Esophagus muscularis mucosa (tissue), 4 donors: ENCODE measurements around the gene TCEANC. TPM values are rescaled to one million over a fixed set of nuclear protein-coding genes. Genes with fewer than 3 reads are reported as not detected.
"Not testable (repeated sequence)": the region's sequence is repeated elsewhere in the genome, so short reads cannot be mapped to it uniquely, and the experiment has no call there.

Experiments
- DNase-seq: peaks from one replicate; pipeline ENCODE4 v3.0.0-alpha.2; 2017; ENCODE audit errors: extremely low spot score
- H3K27ac ChIP-seq, 4 donors: fragments of 200-600 bp; sonication (generic); replicated peaks in 1 of 4; 1 replicate in 3 of 4; 2 replicates in 1 of 4; pipeline ENCODE4 v1.5.1; 2016 to 2019; ENCODE audit warnings: mild to moderate bottlenecking in 1 of 4
- H3K27me3 ChIP-seq, 4 donors: fragments of 200-600 bp; sonication (generic); one replicate each; pipeline versions ENCODE4 v1.5.1 to v1.6.0; 2016 to 2019
- H3K36me3 ChIP-seq, 4 donors: fragments of 200-600 bp; sonication (generic); one replicate each; pipeline ENCODE4 v1.5.1; 2016 to 2019
- H3K4me1 ChIP-seq, 4 donors: fragments of 200-600 bp; sonication (generic); one replicate each; pipeline ENCODE4 v1.5.1; 2016 to 2019
- H3K4me3 ChIP-seq, 4 donors: fragments of 200-600 bp; sonication (generic); 1 replicate in 2 of 4; 2 replicates in 2 of 4; pipeline ENCODE4 v1.5.1; 2016 to 2019; ENCODE audit warnings: mild to moderate bottlenecking in 4 of 4, moderate library complexity in 1 of 4
- H3K9me3 ChIP-seq, 4 donors: fragments of 200-600 bp; sonication (generic); 1 replicate in 3 of 4; 2 replicates in 1 of 4; pipeline ENCODE4 v1.5.1; 2016 to 2019
- EP300 ChIP-seq: sonication (generic); formaldehyde crosslinking; IDR thresholded peaks from one replicate; pipeline ENCODE4 v1.6.1; 2017; ENCODE audit warnings: antibody characterized with exemption
- POLR2A ChIP-seq: fragments of 450-650 bp; IDR thresholded peaks from one replicate; pipeline ENCODE4 v1.6.1; 2017; ENCODE audit warnings: antibody characterized with exemption, moderate library complexity, mild to moderate bottlenecking, low read depth
- POLR2AphosphoS5 ChIP-seq, 2 donors: sonication (generic); formaldehyde crosslinking; IDR thresholded peaks; one replicate each; pipeline ENCODE4 v1.6.1; 2017; ENCODE audit warnings: antibody characterized with exemption in 2 of 2
- WGBS: methylation state at CpG from one replicate; pipeline ENCODE4 v1.1.5; 2018; 5-methylcytosine and 5-hydroxymethylcytosine counted together
- intact Hi-C: fragments of 100-400 bp; cut with DNase I; formaldehyde crosslinking; loops from one replicate; pipeline ENCODE4 v1.15.1; 2023
- total RNA-seq, 4 donors: library from RNA; depleted of rRNA; stranded (reverse); fragments of >200 nt; gene quantifications; one replicate each; pipeline versions ENCODE4 v1.1.0 to v1.2.1, GENCODE V29; 2016
- TF ChIP-seq, protein P1 (sequence below), 3 experiments: fragments of 200-600 bp in 2 of 3; fragments of 450-650 bp in 1 of 3; sonication (generic) in 2 of 3; IDR thresholded peaks; one replicate each; pipeline ENCODE4 v1.5.1; 2017 to 2019; ENCODE audit warnings: antibody characterized with exemption in 3 of 3, mild to moderate bottlenecking in 2 of 3, moderate library complexity in 1 of 3

TCEANC gene
- total RNA-seq, 4 donors from 2014 or later: 3.5 to 7.1 (median 4.0) TPM

DNA sequence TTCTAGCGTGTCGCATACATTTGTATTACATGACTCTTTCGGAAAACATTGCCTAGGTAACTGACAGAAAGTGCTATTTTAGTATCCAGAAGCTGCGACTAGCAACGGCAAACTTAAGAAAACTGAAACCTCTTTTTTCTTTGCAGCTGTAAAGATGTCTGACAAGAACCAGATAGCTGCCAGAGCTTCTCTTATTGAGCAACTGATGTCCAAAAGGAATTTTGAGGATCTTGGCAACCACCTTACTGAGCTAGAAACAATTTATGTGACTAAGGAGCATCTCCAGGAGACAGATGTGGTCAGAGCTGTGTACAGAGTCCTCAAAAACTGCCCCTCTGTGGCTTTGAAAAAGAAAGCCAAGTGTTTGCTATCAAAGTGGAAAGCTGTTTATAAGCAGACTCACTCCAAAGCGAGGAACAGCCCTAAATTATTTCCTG, 9.4 kb downstream of the TCEANC start:
- H3K27ac ChIP-seq: peak overlapping the region; percentile 61 to 77 (median 69)
- peaks cover 6 to 39% (median 23%) of the 10 kb centered on the region in 4 donors for H3K4me1 ChIP-seq
- intact Hi-C loops: no loop called here
- H3K9me3 ChIP-seq: no peaks in the 10 kb centered on the region
- no peaks in the 10 kb centered on the region for H3K27me3 ChIP-seq
- peaks cover 0 to 21% (median 2%) of the 10 kb centered on the region in 4 donors for H3K36me3 ChIP-seq
- no peak for DNase-seq
- H3K4me3 ChIP-seq: peak overlapping the region; percentile 25 to 40 (median 38)
- TF ChIP-seq EP300 (no peak), POLR2A (no peak), POLR2AphosphoS5 (IDR thresholded peaks at IDR 0.05) (peak in 1 of 2 donors; percentile 63)
- WGBS: 62% methylated on average over 6 of the region's 6 CpGs

GRCh38 chrX:13664020-13664419, 11.1 kb downstream of the TCEANC start:
- no peak overlapping the region for H3K4me3 ChIP-seq
- WGBS: 82% methylated on average over 3 of the region's 3 CpGs
- intact Hi-C loops: no loop called here
- H3K9me3 ChIP-seq: no peaks in the 10 kb centered on the region
- H3K36me3 ChIP-seq: peaks cover 0 to 21% (median 2%) of the 10 kb centered on the region in 4 donors
- H3K4me1 ChIP-seq: peaks cover 8 to 43% (median 32%) of the 10 kb centered on the region in 4 donors
- H3K27ac ChIP-seq: peak overlapping the region; percentile 34 to 77 (median 64)
- H3K27me3 ChIP-seq: no peaks in the 10 kb centered on the region
- TF ChIP-seq, protein P1, sequence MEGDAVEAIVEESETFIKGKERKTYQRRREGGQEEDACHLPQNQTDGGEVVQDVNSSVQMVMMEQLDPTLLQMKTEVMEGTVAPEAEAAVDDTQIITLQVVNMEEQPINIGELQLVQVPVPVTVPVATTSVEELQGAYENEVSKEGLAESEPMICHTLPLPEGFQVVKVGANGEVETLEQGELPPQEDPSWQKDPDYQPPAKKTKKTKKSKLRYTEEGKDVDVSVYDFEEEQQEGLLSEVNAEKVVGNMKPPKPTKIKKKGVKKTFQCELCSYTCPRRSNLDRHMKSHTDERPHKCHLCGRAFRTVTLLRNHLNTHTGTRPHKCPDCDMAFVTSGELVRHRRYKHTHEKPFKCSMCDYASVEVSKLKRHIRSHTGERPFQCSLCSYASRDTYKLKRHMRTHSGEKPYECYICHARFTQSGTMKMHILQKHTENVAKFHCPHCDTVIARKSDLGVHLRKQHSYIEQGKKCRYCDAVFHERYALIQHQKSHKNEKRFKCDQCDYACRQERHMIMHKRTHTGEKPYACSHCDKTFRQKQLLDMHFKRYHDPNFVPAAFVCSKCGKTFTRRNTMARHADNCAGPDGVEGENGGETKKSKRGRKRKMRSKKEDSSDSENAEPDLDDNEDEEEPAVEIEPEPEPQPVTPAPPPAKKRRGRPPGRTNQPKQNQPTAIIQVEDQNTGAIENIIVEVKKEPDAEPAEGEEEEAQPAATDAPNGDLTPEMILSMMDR (IDR thresholded peaks at IDR 0.05): no peak
- TF ChIP-seq POLR2AphosphoS5 (IDR thresholded peaks at IDR 0.05): no peak
- TF ChIP-seq EP300: no peak
- no peak for TF ChIP-seq POLR2A
- no peak for DNase-seq

GRCh38 chrX:13666836-13667235, 13.9 kb downstream of the TCEANC start:
- intact Hi-C loops: no loop called here
- TF ChIP-seq POLR2AphosphoS5 (IDR thresholded peaks at IDR 0.05) (no peak), POLR2A (no peak), EP300 (no peak)
- TF ChIP-seq, protein P1 (IDR thresholded peaks at IDR 0.05): no peak
- Histone ChIP-seq H3K4me1 (peaks cover 8 to 40% (median 30%) of the 10 kb centered on the region in 4 donors), H3K27me3 (no peaks in the 10 kb centered on the region), H3K27ac (peak overlapping the region in 2 of 4 donors; percentile 22 to 32), H3K4me3 (no peak overlapping the region), H3K9me3 (no peaks in the 10 kb centered on the region), H3K36me3 (peaks cover 0 to 5% (median 2%) of the 10 kb centered on the region in 4 donors)
- DNase-seq: no peak
- WGBS: 61% methylated on average over 3 of the region's 3 CpGs

DNA sequence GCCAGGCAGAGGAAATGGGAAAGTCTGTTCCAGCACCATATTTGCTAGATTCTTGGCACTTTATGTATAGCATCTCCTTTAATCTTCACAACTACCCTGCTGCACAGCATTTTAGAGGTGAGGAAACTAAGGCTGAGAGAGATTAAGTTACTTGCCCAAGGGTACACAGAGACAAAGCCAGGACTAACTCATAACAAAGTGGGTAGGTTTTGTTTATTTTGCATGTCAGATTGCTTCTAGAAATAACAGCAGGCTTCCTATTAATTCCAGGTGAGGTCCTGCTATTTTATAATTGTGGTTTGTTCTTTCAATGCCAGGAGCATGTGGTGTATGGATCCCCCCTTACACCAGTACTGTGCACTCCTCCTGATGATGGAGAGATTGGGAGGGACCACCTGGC, 15.0 kb downstream of the TCEANC start:
- Histone ChIP-seq H3K27me3 (no peaks in the 10 kb centered on the region), H3K9me3 (no peaks in the 10 kb centered on the region), H3K4me1 (peaks cover 8 to 30% (median 26%) of the 10 kb centered on the region in 4 donors), H3K27ac (peak overlapping the region in 2 of 4 donors; percentile 22 to 32), H3K4me3 (no peak overlapping the region), H3K36me3 (peaks cover 0 to 5% (median 2%) of the 10 kb centered on the region in 4 donors)
- intact Hi-C loops: no loop called here
- DNase-seq: no peak
- TF ChIP-seq EP300 (no peak), POLR2A (no peak), POLR2AphosphoS5 (IDR thresholded peaks at IDR 0.05) (no peak)
- TF ChIP-seq, protein P1 (IDR thresholded peaks at IDR 0.05): no peak

GRCh38 chrX:13669246-13669737, 16.4 kb downstream of the TCEANC start:
- TF ChIP-seq EP300 (no peak), POLR2AphosphoS5 (IDR thresholded peaks at IDR 0.05) (peak; percentile 64 to 75), POLR2A (no peak)
- TF ChIP-seq, protein P1 (IDR thresholded peaks at IDR 0.05): no peak
- Histone ChIP-seq H3K4me3 (peak overlapping the region in 2 of 4 donors; percentile 8 to 12), H3K27me3 (no peaks in the 10 kb centered on the region), H3K36me3 (no peaks in the 10 kb centered on the region), H3K4me1 (peaks cover 8 to 21% (median 17%) of the 10 kb centered on the region in 4 donors), H3K9me3 (no peaks in the 10 kb centered on the region), H3K27ac (peak overlapping the region; percentile 34 to 67 (median 45))
- intact Hi-C loops: no loop called here
- no peak for DNase-seq
- 36% methylated on average over 9 of the region's 9 CpGs for WGBS

- intact Hi-C loops, H3K27me3 ChIP-seq, H3K9me3 ChIP-seq, H3K4me3 ChIP-seq, H3K36me3 ChIP-seq, DNase-seq: not testable (repeated sequence)
- WGBS: 94% methylated on average over 8 of the region's 8 CpGs
- peaks cover 8 to 21% (median 17%) of the 10 kb centered on the region in 4 donors for H3K4me1 ChIP-seq
- peak overlapping the region; percentile 34 to 67 (median 45) for H3K27ac ChIP-seq
These were observed 16.8 kb downstream of the TCEANC start for GRCh38 chrX:13669755-13670154.
